Islet precursor cell (in vitro differentiated cells): Measurements from ENCODE around the gene CREBL2.

Experiments
- DNase-seq: peaks from one replicate; pipeline ENCODE4 v3.0.0-alpha.2; 2018

Gene CREBL2

DNA sequence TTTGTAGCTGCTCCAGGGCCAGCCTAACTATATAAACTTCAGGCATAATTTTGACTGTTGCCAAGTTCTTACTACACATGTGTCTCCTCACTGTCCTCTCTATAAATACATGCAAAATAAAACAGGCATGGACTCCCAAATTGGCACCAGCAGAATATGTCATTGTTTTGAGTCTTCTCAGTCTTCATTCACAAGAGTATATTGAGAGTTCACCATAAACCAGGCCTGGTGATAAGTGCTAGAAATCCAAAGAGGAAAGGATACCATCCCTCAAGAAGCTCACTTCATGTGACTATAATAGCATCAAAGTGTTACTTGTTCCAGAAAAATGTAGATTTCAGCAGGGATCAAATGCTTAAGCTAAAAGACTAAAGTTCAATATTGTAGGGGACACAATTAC, 70.6 kb downstream of the CREBL2 start:
- DNase-seq: no peak

DNA sequence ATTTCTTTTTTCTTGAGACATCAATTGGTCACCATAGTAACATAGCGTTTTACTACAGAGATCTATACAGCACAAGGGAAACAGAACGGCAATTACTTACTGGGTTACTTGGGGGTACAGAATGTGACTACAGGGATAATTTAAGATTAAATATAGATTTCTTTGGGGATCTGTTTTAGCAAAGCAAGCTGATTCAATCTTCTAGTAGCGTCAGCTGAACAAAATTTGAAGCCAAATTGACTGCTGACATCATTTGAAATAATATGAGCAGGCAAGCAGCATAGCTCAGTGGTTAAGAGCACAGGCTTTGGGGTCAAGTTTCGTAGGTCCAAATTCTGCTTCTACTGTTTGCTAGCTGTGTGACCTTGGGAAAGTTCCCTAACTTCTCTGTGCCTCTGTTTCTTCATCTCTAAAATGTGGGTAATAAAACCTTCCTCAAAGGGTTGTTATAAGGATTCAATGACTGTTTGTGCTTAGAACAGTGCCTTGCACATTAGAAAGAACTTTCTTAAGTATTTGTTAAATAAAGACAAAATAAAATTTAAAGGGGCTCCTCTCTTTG, 71.5 kb downstream of the CREBL2 start:
- DNase-seq: no peak

DNA sequence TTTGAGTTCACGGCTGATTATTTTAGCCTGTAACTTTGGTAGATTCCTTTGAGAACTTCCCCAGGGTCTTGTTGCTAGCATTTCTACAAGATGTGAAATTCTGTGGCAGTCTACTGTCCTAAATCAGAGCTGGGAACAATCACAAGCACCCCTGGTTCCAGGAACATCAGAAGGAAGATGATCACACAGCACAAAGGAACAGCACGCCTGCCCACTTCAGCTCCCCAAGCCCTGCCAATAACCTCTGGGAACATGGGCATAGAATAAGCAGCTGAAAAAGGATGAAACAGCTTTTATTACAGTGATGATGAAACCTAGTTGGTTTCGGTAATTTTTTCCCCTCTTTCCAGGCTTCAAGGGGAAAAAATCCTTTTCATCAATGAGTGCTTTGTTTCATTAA, 72.0 kb downstream of the CREBL2 start:
- DNase-seq: no peak

DNA sequence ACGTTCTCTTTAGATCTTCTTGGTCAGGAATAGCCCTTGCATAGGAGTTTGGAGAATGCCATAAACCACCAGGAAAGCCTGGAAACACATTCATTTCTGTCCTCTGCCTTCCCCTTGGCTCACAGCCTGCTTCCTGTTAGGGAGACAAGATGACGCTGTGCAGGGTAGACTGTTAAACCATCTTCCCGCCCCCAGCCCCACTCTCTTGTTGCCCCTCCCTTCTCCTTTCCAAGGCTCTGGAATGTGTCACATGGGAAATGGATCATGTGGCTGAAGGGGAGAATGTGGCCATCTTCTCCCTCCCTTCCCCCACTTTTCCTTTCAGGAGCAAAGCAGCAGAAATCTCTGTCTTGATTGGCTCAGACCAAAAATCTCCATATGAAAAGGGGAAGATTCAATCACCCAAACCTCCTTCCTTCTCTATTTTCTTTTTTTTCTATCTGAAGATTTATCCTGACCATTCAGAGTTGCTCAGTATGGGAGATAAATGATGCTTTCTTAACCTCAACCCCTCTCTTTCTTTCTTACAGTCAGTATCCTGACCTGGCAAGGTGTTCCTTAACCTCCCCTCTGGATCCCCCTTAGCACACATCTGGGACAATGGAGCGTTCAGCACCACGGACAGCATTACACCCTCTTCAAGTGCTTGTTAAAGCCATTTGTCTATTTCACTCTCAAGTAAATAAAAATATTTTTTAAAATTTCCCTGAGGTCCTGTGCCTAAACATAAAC, 72.9 kb downstream of the CREBL2 start:
- peak; percentile 98 for DNase-seq

DNA sequence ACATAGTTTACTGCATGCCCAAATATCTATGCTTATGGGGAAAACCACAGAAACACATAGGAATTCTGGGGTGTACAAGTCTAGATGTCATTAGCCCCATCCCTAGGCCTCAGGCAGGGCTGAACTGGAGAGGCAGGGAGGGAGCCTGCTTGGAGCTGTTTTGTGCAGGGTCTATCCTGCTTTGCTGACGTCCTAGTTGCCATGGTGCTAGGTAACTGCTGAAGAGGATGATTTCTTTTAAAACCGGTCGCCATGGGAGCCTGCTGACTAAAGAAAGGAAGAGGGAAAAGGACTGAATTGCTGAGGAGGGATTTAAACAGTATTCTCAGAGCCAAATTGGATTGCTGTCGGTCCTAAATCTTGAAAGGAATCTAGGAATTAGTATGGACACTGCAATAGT, 73.6 kb downstream of the CREBL2 start:
- no peak for DNase-seq

DNA sequence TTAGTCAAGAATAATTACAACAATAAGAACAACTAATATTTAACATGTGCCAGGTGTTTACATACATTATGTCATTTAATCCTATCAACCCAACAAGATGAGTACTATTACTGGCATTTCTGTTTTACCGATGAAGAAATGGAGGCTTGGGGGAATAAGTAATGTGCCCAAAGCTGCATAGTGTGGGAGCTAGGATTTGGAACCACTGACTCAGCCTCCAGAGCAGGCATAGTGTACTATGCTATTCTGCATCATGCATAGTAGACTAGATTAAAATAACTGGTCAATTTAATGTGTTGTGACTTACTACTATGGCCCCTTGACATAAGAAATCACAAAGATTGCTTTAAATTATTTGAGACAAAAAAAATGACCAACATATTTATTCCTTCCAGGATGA, 74.8 kb downstream of the CREBL2 start:
- no peak for DNase-seq

DNA sequence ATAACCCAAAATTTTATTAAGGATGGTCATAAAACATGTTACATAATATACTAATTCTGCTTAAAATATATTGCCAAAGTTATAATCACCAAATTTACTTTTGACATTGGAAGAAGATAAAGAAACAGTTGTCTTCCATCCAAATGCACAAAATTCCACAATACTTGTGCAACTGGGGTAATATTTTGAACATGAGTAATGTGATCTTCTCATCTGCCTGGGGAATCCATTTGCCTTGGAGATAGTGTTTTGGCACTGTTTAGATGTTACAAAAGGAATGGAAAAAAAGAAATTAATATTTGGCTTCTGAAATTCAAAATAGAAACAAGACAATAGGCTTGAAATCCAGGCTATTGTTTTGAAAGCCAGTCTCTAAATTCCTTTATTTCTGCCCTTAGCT, 75.2 kb downstream of the CREBL2 start:
- no peak for DNase-seq

DNA sequence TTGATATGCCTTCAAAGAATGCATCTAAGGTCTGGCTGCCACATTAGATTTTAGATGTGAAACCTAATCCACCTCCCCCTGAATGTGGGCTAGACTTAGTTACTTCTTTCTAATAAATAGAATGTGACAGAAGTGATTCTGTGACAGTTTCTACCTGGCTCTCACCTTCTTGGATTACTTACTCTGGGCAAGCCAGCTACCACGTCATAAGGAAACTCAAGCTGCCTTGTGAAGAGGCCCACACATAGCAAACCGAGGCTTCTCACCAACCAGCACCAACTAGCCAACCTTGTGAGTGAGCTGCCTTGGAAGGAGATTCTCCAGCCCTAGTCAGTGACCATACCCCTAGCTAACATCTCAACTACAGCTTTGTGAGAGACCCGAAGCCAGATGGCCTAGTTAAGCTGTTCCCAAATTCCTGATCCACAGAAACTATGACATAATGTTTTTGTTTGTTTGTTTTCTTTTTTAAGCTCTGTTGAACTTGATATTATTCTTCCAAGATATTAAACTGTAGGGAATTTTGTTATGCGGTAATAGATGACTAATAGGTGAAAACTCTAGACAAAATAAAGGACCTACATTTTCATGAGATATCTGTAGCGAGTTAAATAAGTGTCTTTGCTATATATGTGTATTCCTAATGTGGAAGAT, 78.1 kb downstream of the CREBL2 start:
- no peak for DNase-seq

DNA sequence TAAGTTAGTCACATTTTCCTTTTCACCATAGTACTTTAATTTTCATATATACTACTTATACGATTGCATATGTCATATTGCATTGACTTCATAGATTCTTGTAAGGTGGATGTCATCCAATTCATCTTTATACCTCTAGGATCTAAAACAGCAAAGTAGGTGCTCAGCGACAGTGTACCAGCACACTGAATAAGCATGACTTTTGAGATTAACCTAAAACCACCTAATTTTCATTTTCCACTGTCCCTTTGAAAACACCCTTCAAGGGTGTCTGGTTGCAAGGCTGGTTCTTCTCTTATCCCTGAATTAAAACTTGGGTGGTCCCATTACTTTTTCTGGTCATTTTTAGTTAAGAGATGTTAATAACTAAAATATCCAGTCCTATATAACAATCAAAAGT, 79.9 kb downstream of the CREBL2 start:
- no peak for DNase-seq

DNA sequence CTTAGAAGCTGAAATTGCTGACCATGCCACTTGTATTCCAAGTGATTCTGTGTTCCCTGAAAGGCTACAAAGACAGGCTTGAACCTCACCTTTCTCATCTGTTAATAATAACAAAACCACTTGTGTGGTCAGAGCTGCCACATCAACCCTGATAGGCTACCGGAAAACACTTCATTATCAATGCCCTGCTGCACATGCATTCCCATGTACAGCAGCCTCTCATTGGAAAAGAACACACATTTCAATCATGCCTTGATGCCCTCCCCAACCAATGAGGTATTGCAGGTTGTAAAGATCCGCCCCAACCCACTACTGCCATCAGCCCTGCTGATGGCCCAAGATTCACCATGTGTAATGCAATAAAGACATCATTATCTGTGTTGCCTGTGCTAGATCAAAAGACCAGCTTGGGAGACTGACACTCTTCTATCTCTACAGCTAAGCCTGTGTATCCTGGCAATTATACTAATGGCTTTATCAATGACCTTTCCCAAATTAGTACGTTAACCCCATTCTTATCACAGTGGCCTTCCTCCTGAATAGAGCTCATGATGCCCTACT, 81.5 kb downstream of the CREBL2 start:
- DNase-seq: no peak
